ENCODE data around the gene CHCHD6. TPM values are rescaled to one million over a fixed set of nuclear protein-coding genes. Genes with fewer than 3 reads are reported as not detected.
A peak's percentile ranks its signal among the peaks of the same experiment; 100 is the strongest.

The CHCHD6 gene
- total RNA-seq, 1 experiment from 2014 or later: 40.9 TPM

DNA sequence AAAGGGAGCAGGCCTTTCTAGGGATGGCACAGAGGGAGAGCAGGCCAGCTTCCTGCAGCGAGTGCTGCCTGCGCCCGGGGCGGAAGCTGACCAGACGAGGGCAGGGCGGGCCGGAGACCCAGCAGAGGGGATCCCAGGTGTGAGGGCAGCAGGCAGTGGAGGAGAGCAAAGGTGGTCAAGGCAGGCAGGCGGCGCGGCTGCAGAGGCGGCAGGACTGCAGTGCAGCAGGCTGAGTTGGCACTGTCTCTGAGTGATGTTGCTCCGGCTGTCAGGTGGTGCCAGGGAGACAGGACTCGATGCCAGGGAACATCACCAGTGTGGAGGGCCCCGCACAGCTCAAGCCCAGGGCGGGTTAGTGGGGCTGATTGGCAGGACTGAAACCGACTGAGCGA is 256.6 kb downstream of the CHCHD6 start:
- Histone ChIP-seq H3K36me3 (peaks cover 3% of the 10 kb centered on the region; the same call in 1 of the 2 replicates), H3K4me3 (no peak overlapping the region), H3K9me3 (no peaks in the 10 kb centered on the region), H3K27me3 (no peaks in the 10 kb centered on the region)
- DNase-seq: peak; percentile 45

DNA sequence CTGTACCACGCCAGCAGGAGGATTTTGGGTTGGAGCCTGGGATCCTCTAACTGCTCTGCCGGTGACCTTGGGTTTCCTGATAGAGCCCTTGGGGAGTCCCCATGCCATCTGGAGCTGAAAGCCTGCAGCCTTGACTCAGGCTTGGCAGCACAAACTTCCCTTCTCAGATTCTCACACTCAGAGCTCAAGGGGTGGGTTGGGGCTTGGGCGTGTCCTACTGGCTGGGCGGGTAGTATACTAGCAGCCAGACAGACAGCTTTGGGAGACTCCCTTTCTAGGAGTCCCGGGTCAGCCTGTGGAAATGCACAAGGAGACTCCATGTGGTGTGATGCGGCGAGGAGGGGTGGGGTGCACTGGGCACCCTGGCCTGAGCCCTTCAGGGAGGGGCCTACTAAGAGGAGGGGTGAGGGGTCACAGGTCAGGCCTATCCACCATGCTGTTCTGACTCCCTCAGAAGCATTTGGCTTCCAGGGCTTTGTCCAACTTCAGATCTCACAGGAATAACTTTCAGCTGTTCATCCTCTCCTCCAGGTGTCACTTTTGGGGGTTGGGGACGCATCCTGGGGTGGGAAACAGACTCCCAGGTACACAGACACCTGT is 257.3 kb downstream of the CHCHD6 start:
- Histone ChIP-seq H3K4me3 (no peak overlapping the region), H3K9me3 (no peaks in the 10 kb centered on the region), H3K36me3 (peaks cover 3% of the 10 kb centered on the region; the same call in 1 of the 2 replicates), H3K27me3 (no peaks in the 10 kb centered on the region)
- DNase-seq: peak; percentile 96

DNA sequence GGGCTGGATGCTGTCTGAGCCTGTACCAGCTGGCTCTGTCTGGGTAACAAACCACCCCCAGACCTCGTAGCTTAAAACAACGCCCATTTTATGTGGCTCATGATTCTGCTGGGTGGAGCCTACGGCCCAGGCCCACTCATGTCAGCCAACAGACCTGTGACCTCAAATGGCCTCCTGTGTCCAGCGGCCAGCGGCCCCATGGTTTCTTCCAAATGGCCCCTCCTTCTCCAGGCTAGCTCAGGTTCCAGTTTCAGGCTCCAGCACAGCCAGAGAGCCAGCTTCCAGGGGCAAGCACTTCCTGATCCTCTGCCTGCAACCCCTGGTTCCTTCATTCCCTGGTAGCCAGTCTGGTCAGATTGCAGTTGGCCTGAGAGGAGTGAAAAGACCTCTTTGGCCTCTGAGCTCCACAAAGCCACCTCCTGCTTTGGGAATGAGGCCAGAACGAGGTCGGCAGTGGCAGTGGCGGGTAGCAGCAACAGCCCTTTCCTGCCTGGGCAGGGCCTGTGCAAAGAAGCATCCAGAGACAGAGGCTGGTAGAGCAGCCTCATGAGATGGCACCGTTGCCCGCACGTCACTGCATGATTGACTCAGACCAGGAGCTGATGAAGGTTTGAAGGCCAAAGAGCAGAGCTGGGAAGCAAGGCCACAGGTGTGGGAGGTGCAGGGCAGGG is 257.9 kb downstream of the CHCHD6 start:
- H3K4me3 ChIP-seq: no peak overlapping the region
- no peaks in the 10 kb centered on the region for H3K27me3 ChIP-seq
- no peaks in the 10 kb centered on the region for H3K9me3 ChIP-seq
- DNase-seq: peak; percentile 32
- peaks cover 3% of the 10 kb centered on the region; the same call in 1 of the 2 replicates for H3K36me3 ChIP-seq

GRCh38 chr3:126962756-126963155 is 258.7 kb downstream of the CHCHD6 start:
- peaks cover 3% of the 10 kb centered on the region; the same call in 1 of the 2 replicates for H3K36me3 ChIP-seq
- no peaks in the 10 kb centered on the region for H3K9me3 ChIP-seq
- DNase-seq: no peak
- no peaks in the 10 kb centered on the region for H3K27me3 ChIP-seq
- no peak overlapping the region for H3K4me3 ChIP-seq

DNA sequence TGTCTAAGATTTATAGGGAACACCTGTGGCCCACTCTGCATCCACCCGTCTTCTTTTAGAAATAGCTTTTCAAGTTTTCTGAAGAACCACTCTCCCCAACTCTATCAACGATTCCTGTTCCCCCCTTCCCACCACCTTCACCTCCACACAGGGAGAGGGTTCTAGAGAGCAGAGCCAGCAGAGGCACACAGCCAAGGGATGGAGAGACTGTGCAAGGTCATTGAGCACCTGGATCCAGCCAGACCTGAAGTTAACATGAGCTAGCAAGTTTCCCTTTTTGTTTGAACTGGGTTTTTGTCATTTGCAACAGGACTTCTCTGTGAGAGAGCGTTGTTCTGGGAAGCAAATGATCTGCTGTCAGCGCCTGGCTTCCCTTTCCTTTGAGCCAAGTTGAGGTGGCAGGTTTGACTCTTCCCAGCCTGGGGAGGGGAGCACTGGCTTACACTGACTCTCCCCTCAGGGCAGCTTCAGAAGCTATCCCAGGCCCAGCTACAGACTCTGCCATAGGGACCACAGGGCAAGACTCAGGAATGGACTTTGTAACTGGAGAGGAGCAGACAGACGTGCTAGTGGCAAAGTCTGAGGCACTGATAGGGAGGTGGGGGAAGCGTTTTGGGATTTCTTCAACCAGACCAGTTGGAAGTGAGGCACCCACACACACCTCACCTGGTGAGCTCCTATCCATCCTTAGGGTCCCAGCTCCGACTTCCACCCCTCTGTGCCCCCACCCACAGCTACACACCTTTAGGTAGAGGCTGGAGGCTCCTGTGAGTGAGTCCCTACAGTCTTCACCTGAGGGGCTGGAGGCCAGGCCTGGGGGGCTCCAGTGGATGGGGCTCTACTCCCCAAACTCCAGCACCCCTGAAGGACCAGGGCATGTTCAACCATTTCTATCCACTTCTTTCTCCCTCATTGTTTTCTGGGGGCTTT is 259.5 kb downstream of the CHCHD6 start:
- Histone ChIP-seq H3K27me3 (no peaks in the 10 kb centered on the region), H3K4me3 (no peak overlapping the region), H3K36me3 (peaks cover 3% of the 10 kb centered on the region; the same call in 1 of the 2 replicates), H3K9me3 (no peaks in the 10 kb centered on the region)
- no peak for DNase-seq

DNA sequence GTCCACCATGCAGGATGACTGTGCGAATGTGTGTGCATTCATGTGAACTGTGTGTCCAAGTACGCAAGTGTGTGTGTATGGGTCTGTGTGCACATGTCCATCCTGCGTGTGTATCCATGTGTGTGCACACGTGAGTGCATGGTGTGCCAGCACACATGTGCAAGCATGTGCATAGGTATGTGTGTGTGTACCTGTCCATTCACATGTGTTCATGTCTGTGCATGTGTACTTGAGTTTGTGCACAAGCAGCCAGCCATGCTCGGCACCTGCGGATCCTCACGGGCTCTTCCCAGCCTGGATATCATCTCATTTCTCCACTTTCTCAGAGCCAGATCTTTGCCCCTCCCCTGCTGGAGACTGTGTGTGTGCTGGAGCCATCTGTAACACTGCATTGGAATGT is 260.2 kb downstream of the CHCHD6 start:
- no peaks in the 10 kb centered on the region for H3K27me3 ChIP-seq
- no peaks in the 10 kb centered on the region for H3K9me3 ChIP-seq
- H3K36me3 ChIP-seq: peaks cover 3% of the 10 kb centered on the region; the same call in 1 of the 2 replicates
- no peak overlapping the region for H3K4me3 ChIP-seq
- no peak for DNase-seq

- H3K9me3 ChIP-seq: no peaks in the 10 kb centered on the region
- peaks cover 3% of the 10 kb centered on the region; the same call in 1 of the 2 replicates for H3K36me3 ChIP-seq
- no peaks in the 10 kb centered on the region for H3K27me3 ChIP-seq
- DNase-seq: no peak
- H3K4me3 ChIP-seq: no peak overlapping the region
Observed at GRCh38 chr3:126964950-126965349, 260.9 kb downstream of the CHCHD6 start.

DNA sequence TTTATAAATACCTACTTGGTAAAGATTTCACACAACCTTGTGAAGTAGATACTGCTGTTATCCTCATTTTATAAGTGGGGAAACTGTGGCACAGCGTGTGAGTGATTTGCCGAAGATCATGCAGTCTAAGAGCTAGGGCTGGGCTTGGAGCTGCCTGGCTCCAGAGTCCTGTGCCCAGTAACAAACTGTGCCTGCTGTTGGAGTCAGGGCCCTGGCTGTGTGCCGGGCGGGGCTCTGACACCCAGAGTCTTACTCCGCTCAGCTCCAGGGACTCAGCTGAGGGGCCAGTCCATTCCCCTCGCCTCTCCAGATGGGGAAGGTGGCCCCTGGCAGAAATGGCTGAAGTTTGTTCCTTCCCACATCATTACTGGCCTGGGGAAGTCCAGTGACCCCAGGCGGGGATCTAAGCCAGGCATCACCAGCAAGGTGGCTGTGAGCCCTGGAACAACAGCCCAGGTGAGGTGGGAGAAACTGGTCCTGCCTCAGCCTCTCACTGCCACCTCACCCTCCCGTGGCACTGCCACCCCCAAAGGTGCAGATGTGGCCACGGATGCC is 261.6 kb downstream of the CHCHD6 start:
- no peaks in the 10 kb centered on the region for H3K27me3 ChIP-seq
- H3K4me3 ChIP-seq: no peak overlapping the region
- DNase-seq: no peak
- H3K36me3 ChIP-seq: peaks cover 3% of the 10 kb centered on the region; the same call in 1 of the 2 replicates
- no peaks in the 10 kb centered on the region for H3K9me3 ChIP-seq

GRCh38 chr3:126967386-126967785 is 263.3 kb downstream of the CHCHD6 start:
- DNase-seq: no peak
- Histone ChIP-seq H3K9me3 (no peaks in the 10 kb centered on the region), H3K36me3 (no peaks in the 10 kb centered on the region), H3K27me3 (no peaks in the 10 kb centered on the region), H3K4me3 (no peak overlapping the region)

- no peaks in the 10 kb centered on the region for H3K9me3 ChIP-seq
- H3K27me3 ChIP-seq: no peaks in the 10 kb centered on the region
- no peaks in the 10 kb centered on the region for H3K36me3 ChIP-seq
- DNase-seq: no peak
- no peak overlapping the region for H3K4me3 ChIP-seq
Observed at GRCh38 chr3:126968391-126969390, 264.7 kb downstream of the CHCHD6 start.

- H3K27me3 ChIP-seq: no peaks in the 10 kb centered on the region
- no peak for DNase-seq
- H3K36me3 ChIP-seq: no peaks in the 10 kb centered on the region
- H3K4me3 ChIP-seq: no peak overlapping the region
- peaks cover 7% of the 10 kb centered on the region for H3K9me3 ChIP-seq
Observed at GRCh38 chr3:126969586-126969985, 265.5 kb downstream of the CHCHD6 start.

- Histone ChIP-seq H3K36me3 (no peaks in the 10 kb centered on the region), H3K9me3 (peaks cover 12% of the 10 kb centered on the region), H3K4me3 (no peak overlapping the region), H3K27me3 (no peaks in the 10 kb centered on the region)
- no peak for DNase-seq
Observed at GRCh38 chr3:126970101-126970500, 266.1 kb downstream of the CHCHD6 start.

DNA sequence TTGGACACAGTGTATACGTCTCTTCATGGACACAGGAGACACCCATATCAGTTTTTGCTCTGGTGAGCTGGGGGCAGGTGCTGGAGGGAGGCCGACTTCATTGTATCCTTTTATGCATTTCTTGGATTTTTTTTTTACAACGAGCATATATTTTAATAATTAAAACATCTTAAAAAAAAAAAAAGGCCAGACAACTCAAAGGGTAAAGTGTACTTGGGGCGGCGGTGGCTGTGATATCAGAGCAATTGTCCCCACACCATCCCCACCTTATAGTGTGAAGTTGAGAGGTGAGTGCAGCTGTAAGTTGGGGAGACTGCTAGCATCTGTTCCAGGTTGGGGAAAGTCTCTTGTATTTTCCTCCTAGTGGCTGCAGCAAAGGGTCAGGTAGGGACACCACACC is 266.9 kb downstream of the CHCHD6 start:
- no peak for DNase-seq
- H3K9me3 ChIP-seq: peaks cover 19% of the 10 kb centered on the region

GRCh38 chr3:126971891-126972351 is 267.9 kb downstream of the CHCHD6 start:
- no peak overlapping the region for H3K4me3 ChIP-seq
- no peaks in the 10 kb centered on the region for H3K27me3 ChIP-seq
- peaks cover 19% of the 10 kb centered on the region for H3K9me3 ChIP-seq
- peak; percentile 61 for DNase-seq
- H3K36me3 ChIP-seq: no peaks in the 10 kb centered on the region

More for the DNA sequence above, 266.9 kb downstream of the CHCHD6 start:
- H3K4me3 ChIP-seq: no peak overlapping the region
- no peaks in the 10 kb centered on the region for H3K27me3 ChIP-seq
- no peaks in the 10 kb centered on the region for H3K36me3 ChIP-seq

- Histone ChIP-seq H3K9me3 (peaks cover 19% of the 10 kb centered on the region), H3K27me3 (no peaks in the 10 kb centered on the region), H3K36me3 (no peaks in the 10 kb centered on the region), H3K4me3 (no peak overlapping the region)
- no peak for DNase-seq
Observed at GRCh38 chr3:126972866-126973265, 268.8 kb downstream of the CHCHD6 start.

DNA sequence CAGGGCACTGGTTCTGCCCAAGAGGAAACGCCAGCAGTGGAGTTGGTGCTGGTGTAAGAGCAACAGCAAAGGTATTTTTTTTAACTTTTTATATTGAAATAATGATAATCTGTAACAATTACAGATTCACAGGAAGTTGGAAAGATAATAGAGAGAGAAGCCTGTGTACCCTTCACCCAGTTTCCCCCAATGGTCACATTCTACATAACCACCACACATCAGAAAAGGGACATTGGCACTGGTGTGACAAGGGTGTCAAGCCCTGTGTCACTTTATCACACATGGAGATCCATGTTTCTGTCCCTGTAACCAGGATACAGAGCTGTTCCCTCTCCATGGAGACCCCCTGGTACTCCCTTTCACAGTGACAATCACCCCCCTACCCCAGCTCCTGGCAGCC is 269.8 kb downstream of the CHCHD6 start:
- no peak for DNase-seq
- Histone ChIP-seq H3K4me3 (no peak overlapping the region), H3K27me3 (no peaks in the 10 kb centered on the region; the same call in 1 of the 2 replicates), H3K36me3 (no peaks in the 10 kb centered on the region), H3K9me3 (peaks cover 19% of the 10 kb centered on the region)
